RWPE2 (cell line): Measurements from ENCODE around the gene SLC12A4.

ENCODE experiments used
- ATAC-seq: fragments of 200-7000 bp; cut with Tn5 transposase; 3 replicates; pipeline ENCODE4 v1.9.1; 2021; ENCODE audit warnings: low read depth
- DNase-seq: peaks from one replicate; pipeline ENCODE4 v3.0.0-alpha.2; 2020; ENCODE audit warnings: low spot score
- H3K27ac ChIP-seq: fragments of 450-650 bp; 2 replicates; pipeline ENCODE4 v1.5.1; 2017; ENCODE audit warnings: mild to moderate bottlenecking; ENCODE audit not compliant: poor library complexity, severe bottlenecking
- H3K27me3 ChIP-seq: fragments of 250-450 bp; sonication (Bioruptor Pico); 2 replicates; pipeline ENCODE4 v1.5.1; 2021; ENCODE audit warnings: mild to moderate bottlenecking, moderate library complexity; ENCODE audit not compliant: insufficient read depth, poor library complexity, severe bottlenecking
- H3K36me3 ChIP-seq: fragments of 250-450 bp; sonication (Bioruptor Pico); 2 replicates; pipeline ENCODE4 v1.5.1; 2020; ENCODE audit warnings: low read depth, mild to moderate bottlenecking, moderate library complexity
- H3K4me1 ChIP-seq: fragments of 250-450 bp; sonication (Bioruptor Pico); 2 replicates; pipeline ENCODE4 v1.5.1; 2021; ENCODE audit warnings: mild to moderate bottlenecking, moderate library complexity; ENCODE audit not compliant: insufficient read depth, poor library complexity, severe bottlenecking
- H3K4me3 ChIP-seq: fragments of 250-450 bp; sonication (Bioruptor Pico); 2 replicates; pipeline ENCODE4 v1.5.1; 2021; ENCODE audit warnings: mild to moderate bottlenecking, moderate library complexity; ENCODE audit not compliant: severe bottlenecking
- H3K9me3 ChIP-seq: fragments of 250-450 bp; sonication (Bioruptor Pico); 2 replicates; pipeline ENCODE4 v1.5.1; 2021; ENCODE audit warnings: mild to moderate bottlenecking, moderate library complexity; ENCODE audit not compliant: severe bottlenecking
- TF ChIP-seq, protein P1 (sequence below): fragments of 450-650 bp; IDR thresholded peaks from one replicate; pipeline ENCODE4 v1.5.1; 2017; ENCODE audit warnings: mild to moderate bottlenecking, moderate library complexity; ENCODE audit not compliant: poor library complexity, severe bottlenecking

The SLC12A4 gene

DNA sequence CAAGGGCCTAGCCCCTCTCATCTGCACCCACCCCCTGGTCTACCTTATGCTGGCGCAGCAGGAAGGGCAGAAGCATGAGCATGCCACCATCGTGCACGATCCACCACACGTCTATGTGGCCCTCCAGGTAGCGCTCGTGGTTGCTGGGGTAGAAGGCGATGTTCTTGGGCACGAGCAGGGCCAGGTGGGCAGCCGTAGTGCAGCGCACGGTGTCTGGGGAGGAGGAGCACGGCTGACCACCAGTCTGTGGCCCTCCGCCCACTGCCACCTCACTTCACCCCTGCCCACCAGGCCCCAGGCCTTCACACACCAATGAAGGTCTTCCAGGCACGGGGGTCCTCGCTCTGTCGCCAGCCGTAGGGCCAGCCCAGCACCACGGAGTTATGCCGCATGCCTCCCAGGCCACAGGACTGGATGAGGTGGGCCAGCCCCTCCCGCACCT is 22.3 kb downstream of the SLC12A4 start:
- DNase-seq = no peak
- TF ChIP-seq, protein P1, sequence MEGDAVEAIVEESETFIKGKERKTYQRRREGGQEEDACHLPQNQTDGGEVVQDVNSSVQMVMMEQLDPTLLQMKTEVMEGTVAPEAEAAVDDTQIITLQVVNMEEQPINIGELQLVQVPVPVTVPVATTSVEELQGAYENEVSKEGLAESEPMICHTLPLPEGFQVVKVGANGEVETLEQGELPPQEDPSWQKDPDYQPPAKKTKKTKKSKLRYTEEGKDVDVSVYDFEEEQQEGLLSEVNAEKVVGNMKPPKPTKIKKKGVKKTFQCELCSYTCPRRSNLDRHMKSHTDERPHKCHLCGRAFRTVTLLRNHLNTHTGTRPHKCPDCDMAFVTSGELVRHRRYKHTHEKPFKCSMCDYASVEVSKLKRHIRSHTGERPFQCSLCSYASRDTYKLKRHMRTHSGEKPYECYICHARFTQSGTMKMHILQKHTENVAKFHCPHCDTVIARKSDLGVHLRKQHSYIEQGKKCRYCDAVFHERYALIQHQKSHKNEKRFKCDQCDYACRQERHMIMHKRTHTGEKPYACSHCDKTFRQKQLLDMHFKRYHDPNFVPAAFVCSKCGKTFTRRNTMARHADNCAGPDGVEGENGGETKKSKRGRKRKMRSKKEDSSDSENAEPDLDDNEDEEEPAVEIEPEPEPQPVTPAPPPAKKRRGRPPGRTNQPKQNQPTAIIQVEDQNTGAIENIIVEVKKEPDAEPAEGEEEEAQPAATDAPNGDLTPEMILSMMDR = no peak
- no peaks in the 10 kb centered on the region for H3K4me1 ChIP-seq

DNA sequence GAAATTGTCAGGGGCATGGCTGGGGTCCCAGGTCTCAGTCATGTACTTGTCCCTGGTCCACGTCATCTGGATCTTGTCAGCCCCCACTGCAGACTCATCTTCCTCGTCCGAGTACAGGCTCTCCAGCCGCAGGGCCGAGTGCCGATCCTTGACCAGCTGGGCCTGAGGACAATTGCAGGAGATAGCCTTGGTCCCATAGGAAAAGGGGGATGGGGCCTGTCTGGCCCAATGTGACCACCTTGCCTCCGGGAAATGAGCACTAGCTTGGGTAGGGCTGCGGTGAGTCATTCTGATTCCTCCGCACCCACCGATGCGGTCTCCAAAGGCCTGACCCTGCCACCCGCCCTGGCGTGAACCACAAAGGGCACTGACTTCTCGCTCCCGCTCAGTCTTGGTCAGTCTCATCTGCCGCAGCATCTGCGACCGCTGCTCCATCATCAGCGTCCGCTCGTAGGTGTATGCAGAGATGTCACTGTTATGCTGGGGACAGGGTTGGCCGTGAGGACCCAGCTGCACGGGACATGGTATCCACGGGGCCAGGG is 23.0 kb downstream of the SLC12A4 start:
- no peak for DNase-seq
- no peaks in the 10 kb centered on the region for H3K4me1 ChIP-seq
- H3K36me3 ChIP-seq = peaks cover 90% of the 10 kb centered on the region
- no peak overlapping the region for H3K27ac ChIP-seq
- H3K9me3 ChIP-seq = no peaks in the 10 kb centered on the region
- no peak overlapping the region for H3K4me3 ChIP-seq
- no peaks in the 10 kb centered on the region for H3K27me3 ChIP-seq
- TF ChIP-seq, protein P1 = no peak
- no peak for ATAC-seq

More for the DNA sequence above, 22.3 kb downstream of the SLC12A4 start:
- ATAC-seq = no peak
- Histone ChIP-seq H3K27me3 (no peaks in the 10 kb centered on the region), H3K36me3 (peaks cover 95% of the 10 kb centered on the region), H3K9me3 (no peaks in the 10 kb centered on the region), H3K4me3 (no peak overlapping the region), H3K27ac (no peak overlapping the region)

DNA sequence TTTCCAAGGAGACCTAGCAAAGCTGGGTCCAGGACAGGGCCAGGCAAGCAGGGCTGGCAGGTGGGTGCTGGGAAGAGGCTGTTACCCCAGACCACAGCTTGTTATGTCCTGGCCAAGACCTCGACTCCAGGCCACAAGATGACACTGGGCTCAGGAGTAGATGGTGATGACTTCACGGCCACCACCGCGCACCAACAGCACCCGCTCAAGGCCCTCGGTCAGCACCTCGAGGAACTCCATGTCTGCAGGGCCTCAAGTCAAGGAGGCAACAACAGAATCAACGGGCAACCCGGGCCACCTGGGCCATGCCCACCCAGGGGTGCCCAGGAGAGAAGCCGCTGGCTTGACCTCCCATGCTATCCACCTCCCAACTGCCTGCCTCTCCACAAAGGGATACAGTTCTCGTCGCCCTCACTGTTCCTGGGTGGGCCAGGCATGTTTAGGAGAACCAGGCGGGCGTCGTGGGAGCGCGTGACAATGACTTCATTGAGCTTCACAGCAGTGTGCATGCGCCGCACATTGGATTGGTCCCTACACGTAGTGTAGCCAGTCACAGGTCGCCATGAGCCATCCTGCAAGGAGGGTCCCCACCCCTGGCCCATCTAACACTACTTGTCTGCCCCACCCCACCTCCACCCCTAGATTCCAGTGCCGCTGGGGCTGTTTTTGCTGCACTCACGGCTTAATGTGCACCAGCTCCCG is 23.6 kb downstream of the SLC12A4 start:
- no peak overlapping the region for H3K4me3 ChIP-seq
- H3K27ac ChIP-seq = no peak overlapping the region
- ATAC-seq (no peak), DNase-seq (no peak)
- H3K36me3 ChIP-seq = peaks cover 84% of the 10 kb centered on the region
- TF ChIP-seq, protein P1 = no peak
- H3K9me3 ChIP-seq = no peaks in the 10 kb centered on the region
- no peaks in the 10 kb centered on the region for H3K4me1 ChIP-seq
- H3K27me3 ChIP-seq = no peaks in the 10 kb centered on the region

DNA sequence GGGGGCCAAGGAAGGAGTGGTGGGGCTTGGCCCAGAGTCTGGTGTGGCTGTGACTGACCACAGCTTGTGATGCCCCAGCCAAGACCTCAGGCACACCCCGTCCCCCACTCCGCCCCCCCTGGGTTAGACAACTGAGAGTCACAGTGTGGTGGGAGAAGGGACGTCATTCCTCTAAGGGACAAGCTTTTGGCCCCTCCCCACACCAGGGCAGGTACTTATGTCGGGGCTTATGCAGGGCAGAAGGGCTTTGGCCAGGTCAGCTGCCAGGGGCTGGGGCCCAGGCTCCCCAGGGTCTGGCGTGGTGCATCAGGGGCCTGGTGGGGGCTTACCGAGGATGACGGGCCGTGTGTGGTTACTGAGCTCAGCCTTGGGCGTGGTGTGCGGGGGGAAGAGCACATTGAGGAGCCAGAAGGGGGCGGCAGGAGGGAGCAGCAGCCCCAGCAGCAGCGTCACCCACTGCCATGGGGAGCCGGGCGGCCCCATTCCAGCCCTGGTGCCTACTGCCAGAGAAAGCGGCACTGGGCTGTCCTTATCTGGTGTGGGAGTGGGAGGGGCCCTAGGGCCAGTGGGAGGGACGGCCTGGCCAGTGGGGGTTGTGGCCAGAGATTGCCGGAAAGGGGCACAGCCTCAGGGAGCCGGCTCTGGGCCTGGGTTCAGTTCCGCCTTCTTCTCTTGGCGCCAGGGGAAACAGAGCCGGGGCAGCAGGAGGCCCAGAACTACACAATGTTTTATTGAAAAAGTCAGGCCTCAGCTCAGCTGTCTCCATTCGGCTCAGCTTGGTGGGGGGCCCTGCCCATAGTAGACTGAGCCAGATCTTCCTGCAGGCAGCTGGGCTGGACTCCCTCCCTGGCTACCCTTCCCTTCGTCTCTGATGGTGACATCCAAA is 24.6 kb downstream of the SLC12A4 start, which contains the start of gene LCAT:
TSS of gene LCAT (minus strand) at position 502 of the 886 bp plus-strand sequence. CDS start at position 483, 19 bp downstream.
- no peak for ATAC-seq
- TF ChIP-seq, protein P1 = no peak
- Histone ChIP-seq H3K27me3 (no peaks in the 10 kb centered on the region), H3K27ac (no peak within 1 kb of the TSS), H3K4me3 (no peak within 1 kb of the TSS), H3K9me3 (no peaks in the 10 kb centered on the region), H3K4me1 (no peaks in the 10 kb centered on the region), H3K36me3 (peaks cover 74% of the 10 kb centered on the region)
- DNase-seq = no peak
